Keratinocyte (primary cell): Measurements from ENCODE around the gene FSIP1.

Source experiments
- EZH2 ChIP-seq: IDR thresholded peaks from one replicate; pipeline ENCODE4 v1.6.1; 2012; ENCODE audit warnings: inconsistent platforms, mild to moderate bottlenecking, low read length, moderate library complexity
- TF ChIP-seq, protein P1 (sequence below), 3 experiments: IDR thresholded peaks in 1 of 3; conservative IDR thresholded peaks in 1 of 3; optimal IDR thresholded peaks in 1 of 3; 2 replicates in 2 of 3; 3 replicates in 1 of 3; pipeline versions ENCODE3 to v1.5.1; 2011; ENCODE audit warnings: low read length in 3 of 3, mild to moderate bottlenecking in 3 of 3, moderate library complexity in 2 of 3, control low read depth in 1 of 3, inconsistent platforms in 1 of 3; ENCODE audit not compliant: insufficient read depth in 2 of 3; ENCODE audit errors: extremely low read depth in 1 of 3

DNA sequence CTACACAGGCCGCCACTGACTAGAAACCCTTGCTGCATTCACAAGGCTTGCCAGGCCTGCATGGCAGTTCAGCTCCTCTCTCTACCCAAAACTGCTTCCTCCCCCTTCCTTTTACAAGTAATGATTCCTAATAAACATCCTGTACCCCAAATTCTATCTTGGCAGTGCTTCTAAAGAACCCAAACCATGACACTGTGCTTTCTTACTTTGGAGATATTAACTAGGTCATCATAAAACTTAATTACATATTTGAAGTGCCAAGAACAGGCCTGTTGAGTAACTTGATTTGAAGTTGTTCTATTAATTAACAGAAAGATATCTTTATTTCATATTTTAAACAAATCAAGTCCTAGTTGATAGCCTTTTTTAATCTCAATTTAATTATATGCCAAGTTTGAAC, 113.4 kb downstream of the FSIP1 start:
- no peak for TF ChIP-seq EZH2
- TF ChIP-seq, protein P1, sequence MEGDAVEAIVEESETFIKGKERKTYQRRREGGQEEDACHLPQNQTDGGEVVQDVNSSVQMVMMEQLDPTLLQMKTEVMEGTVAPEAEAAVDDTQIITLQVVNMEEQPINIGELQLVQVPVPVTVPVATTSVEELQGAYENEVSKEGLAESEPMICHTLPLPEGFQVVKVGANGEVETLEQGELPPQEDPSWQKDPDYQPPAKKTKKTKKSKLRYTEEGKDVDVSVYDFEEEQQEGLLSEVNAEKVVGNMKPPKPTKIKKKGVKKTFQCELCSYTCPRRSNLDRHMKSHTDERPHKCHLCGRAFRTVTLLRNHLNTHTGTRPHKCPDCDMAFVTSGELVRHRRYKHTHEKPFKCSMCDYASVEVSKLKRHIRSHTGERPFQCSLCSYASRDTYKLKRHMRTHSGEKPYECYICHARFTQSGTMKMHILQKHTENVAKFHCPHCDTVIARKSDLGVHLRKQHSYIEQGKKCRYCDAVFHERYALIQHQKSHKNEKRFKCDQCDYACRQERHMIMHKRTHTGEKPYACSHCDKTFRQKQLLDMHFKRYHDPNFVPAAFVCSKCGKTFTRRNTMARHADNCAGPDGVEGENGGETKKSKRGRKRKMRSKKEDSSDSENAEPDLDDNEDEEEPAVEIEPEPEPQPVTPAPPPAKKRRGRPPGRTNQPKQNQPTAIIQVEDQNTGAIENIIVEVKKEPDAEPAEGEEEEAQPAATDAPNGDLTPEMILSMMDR (optimal IDR thresholded peaks at IDR 0.05 in 1 of 3, IDR thresholded peaks at IDR 0.05 in 1 of 3, conservative IDR thresholded peaks at IDR 0.05 in 1 of 3; ENCODE audit: extremely low read depth in 1 of 3, insufficient read depth in 2 of 3, low read length in 3 of 3), result no peak
